Hypothalamus (tissue), 51 donors: ENCODE measurements around the gene CUL9.
A peak's percentile ranks its signal among the peaks of the same experiment; 100 is the strongest.

Source experiments
- DNase-seq, 51 donors: peaks; one replicate each; lab custom pipeline; 2025; lab: John Stamatoyannopoulos, UW

CUL9 gene

GRCh38 chr6:43172104-43173007 lies 9.6 kb upstream of the CUL9 start:
- peak in 36 of 51 donors; percentile 7 to 70 (median 36) for DNase-seq

- DNase-seq: peak in 2 of 51 donors; percentile 20 to 42
These were observed 8.3 kb upstream of the CUL9 start for GRCh38 chr6:43173591-43174262.

GRCh38 chr6:43174263-43175112 lies 7.5 kb upstream of the CUL9 start:
- DNase-seq: peak; percentile 70 to 98 (median 93)

- DNase-seq: no peak
These were observed 6.1 kb upstream of the CUL9 start for GRCh38 chr6:43175676-43176422.

- DNase-seq: no peak
These were observed 5.6 kb upstream of the CUL9 start for GRCh38 chr6:43176423-43176786.

GRCh38 chr6:43178150-43178549 lies 3.8 kb upstream of the CUL9 start:
- peak in 1 of 51 donors; percentile 15 for DNase-seq

- no peak for DNase-seq
These were observed 2.8 kb upstream of the CUL9 start for GRCh38 chr6:43178951-43179830.

- no peak for DNase-seq
These were observed 1.9 kb upstream of the CUL9 start for GRCh38 chr6:43180058-43180457.

- peak in 1 of 51 donors; percentile 10 for DNase-seq
These were observed 1.0 kb upstream of the CUL9 start for GRCh38 chr6:43180985-43181384.

- no peak for DNase-seq
These were observed 415 bp upstream of the CUL9 start for GRCh38 chr6:43181621-43181941.

- no peak for DNase-seq
These were observed 1.4 kb downstream of the CUL9 start for GRCh38 chr6:43183441-43183840.

GRCh38 chr6:43184268-43184985 lies 2.4 kb downstream of the CUL9 start:
- peak in 1 of 51 donors; percentile 9 for DNase-seq

GRCh38 chr6:43185391-43185985 lies 3.5 kb downstream of the CUL9 start:
- no peak for DNase-seq

GRCh38 chr6:43186019-43186418 lies 4.0 kb downstream of the CUL9 start:
- no peak for DNase-seq

- no peak for DNase-seq
These were observed 4.7 kb downstream of the CUL9 start for GRCh38 chr6:43186706-43187105.

- no peak for DNase-seq
These were observed 5.8 kb downstream of the CUL9 start for GRCh38 chr6:43187821-43188220.

GRCh38 chr6:43188426-43188825 lies 6.4 kb downstream of the CUL9 start:
- DNase-seq: no peak

- DNase-seq: no peak
These were observed 7.8 kb downstream of the CUL9 start for GRCh38 chr6:43189776-43190304.
